GM23248 (cell line): ENCODE measurements around the gene HSF5. TPM values are rescaled to one million over a fixed set of nuclear protein-coding genes. Genes with fewer than 3 reads are reported as not detected.
"Not testable (repeated sequence)": the region's sequence is repeated elsewhere in the genome, so short reads cannot be mapped to it uniquely, and the experiment has no call there.

Experiments
- DNase-seq: peaks from one replicate; pipeline ENCODE4 v3.0.0-alpha.2; 2015
- H2AFZ ChIP-seq: fragments of 200-600 bp; sonication (generic); 2 replicates; pipeline ENCODE4 v1.6.1; 2016; ENCODE audit warnings: antibody characterized with exemption
- H3F3A ChIP-seq: fragments of 200-600 bp; sonication (generic); 2 replicates; pipeline ENCODE4 v1.6.1; 2016; ENCODE audit warnings: mild to moderate bottlenecking, antibody characterized with exemption, mixed run types; ENCODE audit not compliant: insufficient read depth
- H3K27ac ChIP-seq: fragments of 200-600 bp; sonication (generic); 2 replicates; pipeline ENCODE4 v1.5.1; 2016; ENCODE audit warnings: mild to moderate bottlenecking
- H3K27me3 ChIP-seq: fragments of 200-600 bp; sonication (generic); replicated peaks from 2 replicates; pipeline ENCODE4 v1.6.1; 2016; ENCODE audit warnings: mild to moderate bottlenecking; ENCODE audit not compliant: insufficient read depth
- H3K36me3 ChIP-seq: fragments of 200-600 bp; sonication (generic); 2 replicates; pipeline ENCODE4 v1.6.1; 2016; ENCODE audit warnings: low read depth, mild to moderate bottlenecking
- H3K4me1 ChIP-seq: fragments of 200-600 bp; sonication (generic); 2 replicates; pipeline ENCODE4 v1.6.1; 2016; ENCODE audit warnings: mild to moderate bottlenecking; ENCODE audit not compliant: insufficient read depth
- H3K4me2 ChIP-seq: fragments of 200-600 bp; sonication (generic); one replicate; pipeline ENCODE4 v1.6.1; 2016; ENCODE audit warnings: mild to moderate bottlenecking; ENCODE audit not compliant: unreplicated experiment
- H3K4me3 ChIP-seq: fragments of 200-600 bp; sonication (generic); 2 replicates; pipeline ENCODE4 v1.5.1; 2016; ENCODE audit warnings: mild to moderate bottlenecking
- H3K79me2 ChIP-seq: fragments of 200-600 bp; sonication (generic); 2 replicates; pipeline ENCODE4 v1.6.1; 2016; ENCODE audit warnings: mild to moderate bottlenecking; ENCODE audit not compliant: insufficient read depth
- H3K9ac ChIP-seq: fragments of 200-600 bp; sonication (generic); 2 replicates; pipeline ENCODE4 v1.6.1; 2016; ENCODE audit warnings: mild to moderate bottlenecking
- H3K9me2 ChIP-seq: fragments of 200-600 bp; sonication (generic); 2 replicates; pipeline ENCODE4 v1.6.1; 2016; ENCODE audit warnings: mixed run types, mild to moderate bottlenecking, moderate library complexity; ENCODE audit not compliant: insufficient read depth
- H3K9me3 ChIP-seq: fragments of 200-600 bp; sonication (generic); one replicate; pipeline ENCODE4 v1.6.1; 2017; ENCODE audit warnings: low read depth
- H4K20me1 ChIP-seq: fragments of 200-600 bp; sonication (generic); 2 replicates; pipeline ENCODE4 v1.6.0; 2016; ENCODE audit not compliant: insufficient read depth
- EZH2 ChIP-seq: fragments of 200-600 bp; sonication (generic); IDR thresholded peaks from 2 replicates; pipeline ENCODE4 v1.6.1; 2018; ENCODE audit warnings: antibody characterized with exemption, mild to moderate bottlenecking; ENCODE audit not compliant: insufficient read depth, poor library complexity, severe bottlenecking
- EZH2phosphoT487 ChIP-seq: fragments of 200-600 bp; sonication (generic); IDR thresholded peaks from 2 replicates; pipeline ENCODE4 v1.6.1; 2018; ENCODE audit warnings: antibody characterized with exemption, moderate library complexity, mild to moderate bottlenecking, low read depth; ENCODE audit not compliant: insufficient read depth
- WGBS, 2 experiments: methylation state at CpG; one replicate each; pipeline ENCODE4 v1.1.6; 2015 to 2017; ENCODE audit warnings: low lambda C conversion rate in 2 of 2, low coverage in 1 of 2; ENCODE audit errors: missing lambda C conversion rate in 2 of 2; 5-methylcytosine and 5-hydroxymethylcytosine counted together
- in situ Hi-C: fragments of 300-500 bp; cut with MboI; formaldehyde crosslinking; loops from 2 replicates; pipeline ENCODE4 v1.15.0; 2020
- polyA plus RNA-seq: library from polyadenylated mRNA; unstranded; fragments of >200 nt; fragmentation: Nextera tagmentation; extraction: Ambion mirVana; gene quantifications from 2 replicates; pipeline ENCODE4 v1.2.1, GENCODE V29; 2016
- total RNA-seq: library from RNA; depleted of rRNA; stranded (reverse); fragments of >200 nt; shearing (Covaris generic); gene quantifications from 2 replicates; pipeline ENCODE4 v1.2.3, GENCODE V29; 2014

HSF5 gene
- total and polyA plus RNA-seq, 2 experiments from 2014 or later = not detected

- Histone ChIP-seq H3K4me2 (no peak overlapping the region), H3K27me3 (peaks cover 49% of the 10 kb centered on the region), H3K79me2 (no peaks in the 10 kb centered on the region), H4K20me1 (no peaks in the 10 kb centered on the region), H3K4me3 (no peak overlapping the region), H2AFZ (no peak overlapping the region), H3K4me1 (peaks cover 21% of the 10 kb centered on the region), H3K9me3 (no peaks in the 10 kb centered on the region), H3K36me3 (no peaks in the 10 kb centered on the region), H3K9me2 (no peaks in the 10 kb centered on the region), H3K27ac (no peak overlapping the region), H3F3A (peaks cover 15% of the 10 kb centered on the region), H3K9ac (no peak overlapping the region)
- 23 to 30% methylated on average over 3 of the region's 3 CpGs for WGBS, 2 experiments
- in situ Hi-C loops = no loop called here
- TF ChIP-seq EZH2phosphoT487 = no peak
- no peak for TF ChIP-seq EZH2
- no peak for DNase-seq
These were observed 89.5 kb downstream of the HSF5 start for GRCh38 chr17:58398574-58399266.

- in situ Hi-C loops, DNase-seq, H3K4me2 ChIP-seq, H3K27ac ChIP-seq, H3K9ac ChIP-seq, H3K4me3 ChIP-seq, H3K36me3 ChIP-seq, H4K20me1 ChIP-seq, H2AFZ ChIP-seq, H3K9me2 ChIP-seq, H3K79me2 ChIP-seq, H3K9me3 ChIP-seq: not testable (repeated sequence)
- Histone ChIP-seq H3K27me3 (peaks cover 60% of the 10 kb centered on the region), H3F3A (peaks cover 13% of the 10 kb centered on the region), H3K4me1 (peaks cover 14% of the 10 kb centered on the region)
- WGBS, 2 experiments = 62 to 63% methylated on average over 5 of the region's 5 CpGs
These were observed 90.8 kb downstream of the HSF5 start for GRCh38 chr17:58397421-58397820.

GRCh38 chr17:58396173-58396572 is 92.0 kb downstream of the HSF5 start:
- in situ Hi-C loops = no loop called here
- H3K4me2 ChIP-seq = no peak overlapping the region
- no peaks in the 10 kb centered on the region for H3K9me3 ChIP-seq
- no peak overlapping the region for H3K27ac ChIP-seq
- TF ChIP-seq EZH2 = no peak
- TF ChIP-seq EZH2phosphoT487 = no peak
- H4K20me1 ChIP-seq = no peaks in the 10 kb centered on the region
- H3F3A ChIP-seq = peaks cover under 1% of the 10 kb centered on the region
- H3K27me3 ChIP-seq = peaks cover 72% of the 10 kb centered on the region
- 27 to 30% methylated on average over 4 of the region's 4 CpGs for WGBS, 2 experiments
- no peak overlapping the region for H3K9ac ChIP-seq
- H3K4me3 ChIP-seq = no peak overlapping the region
- H3K9me2 ChIP-seq = no peaks in the 10 kb centered on the region
- H3K4me1 ChIP-seq = 0 out of 2 replicates have a peak, but pooled peaks cover 1% of the 10 kb centered on the region
- DNase-seq = no peak
- H3K36me3 ChIP-seq = no peaks in the 10 kb centered on the region
- H3K79me2 ChIP-seq = no peaks in the 10 kb centered on the region
- H2AFZ ChIP-seq = no peak overlapping the region

GRCh38 chr17:58394534-58395223 is 93.5 kb downstream of the HSF5 start:
- WGBS, 2 experiments = 30 to 34% methylated on average over 3 of the region's 3 CpGs
- no peak overlapping the region for H3K4me2 ChIP-seq
- no peaks in the 10 kb centered on the region for H3K9me3 ChIP-seq
- no peaks in the 10 kb centered on the region for H3F3A ChIP-seq
- TF ChIP-seq EZH2phosphoT487 (no peak), EZH2 (no peak)
- no peak overlapping the region for H3K27ac ChIP-seq
- H3K9ac ChIP-seq = no peak overlapping the region
- no peaks in the 10 kb centered on the region for H3K4me1 ChIP-seq
- H3K9me2 ChIP-seq = no peaks in the 10 kb centered on the region
- no peak for DNase-seq
- H3K79me2 ChIP-seq = no peaks in the 10 kb centered on the region
- no peak overlapping the region for H2AFZ ChIP-seq
- H3K36me3 ChIP-seq = no peaks in the 10 kb centered on the region
- in situ Hi-C loops = no loop called here
- H3K4me3 ChIP-seq = no peak overlapping the region
- no peaks in the 10 kb centered on the region for H4K20me1 ChIP-seq
- H3K27me3 ChIP-seq = peaks cover 84% of the 10 kb centered on the region
